NCI-H1930 (cell line): ENCODE results near the gene LRIG2.

Source experiments
- DNase-seq, 2 experiments: peaks; one replicate each; lab custom pipeline; 2025; lab: John Stamatoyannopoulos, UW

LRIG2 gene

DNA sequence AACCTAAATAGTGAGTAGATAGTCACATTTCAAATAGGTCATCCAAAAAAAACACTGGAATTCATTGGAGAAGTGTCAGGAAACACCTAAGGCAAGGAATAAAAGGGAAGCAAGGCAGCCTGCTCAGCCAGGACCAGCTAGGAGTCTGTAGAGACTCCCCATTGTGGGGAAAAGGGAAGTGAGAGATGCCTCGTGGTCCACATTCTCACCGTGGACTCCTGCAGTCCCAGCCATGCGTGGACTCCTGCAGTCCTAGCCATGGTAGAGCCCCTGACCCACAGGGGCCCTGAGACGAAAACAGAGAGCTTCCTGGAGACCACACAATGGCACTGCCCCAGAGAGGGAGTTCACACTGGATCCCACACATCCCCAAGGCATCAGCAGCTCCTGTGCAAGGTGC is 97.5 kb downstream of the LRIG2 start:
- no peak for DNase-seq

DNA sequence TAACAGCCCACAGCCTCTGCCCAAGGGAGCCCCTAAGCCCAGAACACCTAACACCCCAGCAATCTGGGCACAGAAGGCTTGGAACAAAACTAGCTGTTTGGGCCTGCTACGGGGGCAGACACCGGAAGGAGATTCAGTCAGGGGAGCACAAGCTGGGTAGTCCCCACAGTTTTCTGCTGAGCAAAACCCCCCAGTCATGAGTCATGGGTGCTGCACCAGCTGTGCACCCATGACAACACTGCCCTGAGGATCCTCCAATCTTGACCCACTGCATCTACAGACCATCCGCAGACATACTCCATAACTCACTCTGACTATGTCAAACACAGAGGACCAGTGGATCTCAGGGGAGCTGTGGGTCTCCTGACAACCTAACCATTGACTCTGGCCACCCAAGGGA is 105.1 kb downstream of the LRIG2 start:
- DNase-seq: no peak

DNA sequence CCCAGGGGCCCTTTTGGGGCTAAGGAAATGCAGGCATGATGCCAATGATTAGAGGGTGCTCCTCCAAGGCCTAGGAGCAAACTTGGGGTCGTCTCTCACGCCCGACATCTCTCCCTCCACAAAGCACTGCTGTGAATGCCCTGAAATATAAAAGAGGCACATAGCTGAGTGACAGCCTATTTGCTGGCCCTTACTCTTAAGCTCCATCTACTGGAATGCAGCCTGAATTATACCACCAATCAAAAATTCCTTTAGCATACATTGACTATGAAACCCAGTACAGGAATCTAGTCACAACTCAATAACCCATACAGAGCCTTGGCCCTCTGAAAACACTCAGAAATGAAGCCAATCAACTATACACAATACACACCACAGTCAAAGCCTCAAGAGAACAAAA is 105.5 kb downstream of the LRIG2 start:
- no peak for DNase-seq
